Stimulated activated CD8-positive, alpha-beta memory T cell treated with anti-CD3 and anti-CD28 coated beads, Interleukin-4, amount 100 ng/mL, for 4 hours (primary cell): Measurements from ENCODE around the gene RAI2.
"Not testable (repeated sequence)": the region's sequence is repeated elsewhere in the genome, so short reads cannot be mapped to it uniquely, and the experiment has no call there.

Source experiments
- DNase-seq, 2 donors: peaks; one replicate each; pipeline ENCODE4 v3.0.0-alpha.2; 2020; ENCODE audit warnings: low read depth in 2 of 2, low spot score in 1 of 2

Gene RAI2

GRCh38 chrX:17786554-17787347 lies 74.3 kb downstream of the RAI2 start:
- not testable (repeated sequence) for DNase-seq

GRCh38 chrX:17779434-17779833 lies 81.7 kb downstream of the RAI2 start:
- DNase-seq: no peak

- no peak for DNase-seq
These were observed 82.1 kb downstream of the RAI2 start for GRCh38 chrX:17778997-17779396.

- DNase-seq: no peak
These were observed 87.0 kb downstream of the RAI2 start for GRCh38 chrX:17774053-17774452.

GRCh38 chrX:17773221-17773876 lies 87.7 kb downstream of the RAI2 start:
- DNase-seq: no peak

- no peak for DNase-seq
These were observed 91.3 kb downstream of the RAI2 start for GRCh38 chrX:17769701-17770269.

GRCh38 chrX:17768997-17769396 lies 92.1 kb downstream of the RAI2 start:
- DNase-seq: no peak

GRCh38 chrX:17767734-17768133 lies 93.4 kb downstream of the RAI2 start:
- no peak for DNase-seq

GRCh38 chrX:17759990-17760389 lies 101.1 kb downstream of the RAI2 start:
- DNase-seq: no peak

- DNase-seq: no peak
These were observed 102.7 kb downstream of the RAI2 start for GRCh38 chrX:17758382-17758781.

- DNase-seq: no peak
These were observed 110.7 kb downstream of the RAI2 start for GRCh38 chrX:17750436-17750835.
